DOHH2 (cell line): Measurements from ENCODE around the gene AKAP13.

ENCODE experiments used
- H3F3A ChIP-seq: fragments of 200-600 bp; sonication (generic), shearing (Covaris generic); 2 replicates; pipeline ENCODE4 v1.6.0; 2016; ENCODE audit warnings: antibody characterized with exemption, mild to moderate bottlenecking; ENCODE audit not compliant: control insufficient read depth, insufficient read depth
- H3K27ac ChIP-seq: fragments of 200-600 bp; sonication (generic); 2 replicates; pipeline ENCODE4 v1.5.1; 2014; ENCODE audit warnings: low read depth, mild to moderate bottlenecking, low read length, moderate library complexity
- H3K27me3 ChIP-seq: fragments of 200-600 bp; sonication (generic); 2 replicates; pipeline ENCODE4 v1.6.1; 2014; ENCODE audit warnings: mild to moderate bottlenecking, low read length, mixed read lengths; ENCODE audit not compliant: control insufficient read depth
- H3K36me3 ChIP-seq: fragments of 200-600 bp; sonication (generic); 2 replicates; pipeline ENCODE4 v1.6.1; 2014; ENCODE audit warnings: mild to moderate bottlenecking, low read length, moderate library complexity, mixed read lengths; ENCODE audit not compliant: control insufficient read depth
- H3K4me1 ChIP-seq: fragments of 200-600 bp; sonication (generic); 2 replicates; pipeline ENCODE4 v1.6.1; 2014; ENCODE audit warnings: mild to moderate bottlenecking, low read length, mixed read lengths; ENCODE audit not compliant: control insufficient read depth
- H3K4me2 ChIP-seq: fragments of 200-600 bp; sonication (generic); 2 replicates; pipeline ENCODE4 v1.6.0; 2014; ENCODE audit warnings: mild to moderate bottlenecking, low read length, moderate library complexity
- H3K4me3 ChIP-seq: fragments of 200-600 bp; sonication (generic); 2 replicates; pipeline ENCODE4 v1.5.1; 2014; ENCODE audit warnings: mild to moderate bottlenecking, low read length, mixed read lengths
- H3K79me2 ChIP-seq: fragments of 200-600 bp; sonication (generic); 2 replicates; pipeline ENCODE4 v1.6.1; 2014; ENCODE audit warnings: mild to moderate bottlenecking, low read length, mixed read lengths; ENCODE audit not compliant: control insufficient read depth
- H3K9me2 ChIP-seq: fragments of 200-600 bp; sonication (generic); replicated peaks from 2 replicates; pipeline ENCODE4 v1.6.1; 2014; ENCODE audit warnings: mild to moderate bottlenecking, low read length, mixed read lengths; ENCODE audit not compliant: control insufficient read depth
- H3K9me3 ChIP-seq: fragments of 200-600 bp; sonication (generic); 2 replicates; pipeline ENCODE4 v1.6.1; 2014; ENCODE audit warnings: antibody characterized with exemption, low read length, mixed read lengths; ENCODE audit not compliant: control insufficient read depth, insufficient read depth
- H4K20me1 ChIP-seq: fragments of 200-600 bp; sonication (generic); 2 replicates; pipeline ENCODE4 v1.6.0; 2014; ENCODE audit warnings: low read depth, mild to moderate bottlenecking, antibody characterized with exemption, low read length, moderate library complexity; ENCODE audit not compliant: control insufficient read depth, insufficient read depth
- CTCF ChIP-seq: fragments of 200-600 bp; sonication (generic); IDR thresholded peaks from one replicate; pipeline ENCODE4 v1.5.1; 2014; ENCODE audit warnings: antibody characterized with exemption, mild to moderate bottlenecking, low read depth, low read length; ENCODE audit not compliant: poor library complexity, severe bottlenecking
- EZH2phosphoT487 ChIP-seq: fragments of 200-600 bp; sonication (generic); IDR thresholded peaks from 2 replicates; pipeline ENCODE4 v1.6.1; 2017; ENCODE audit warnings: borderline replicate concordance, mild to moderate bottlenecking, antibody characterized with exemption, low read length, moderate library complexity, mixed read lengths

The AKAP13 gene

GRCh38 chr15:85706779-85707518 lies 326.5 kb downstream of the AKAP13 start:
- Histone ChIP-seq H3K4me3 (peak overlapping the region; percentile 71), H3F3A (peaks cover 37% of the 10 kb centered on the region), H3K27me3 (no peaks in the 10 kb centered on the region), H3K9me2 (no peaks in the 10 kb centered on the region), H3K36me3 (peaks cover 78% of the 10 kb centered on the region), H3K4me1 (peaks cover 78% of the 10 kb centered on the region), H3K27ac (peak overlapping the region; percentile 89), H3K9me3 (no peaks in the 10 kb centered on the region), H3K79me2 (peaks cover 71% of the 10 kb centered on the region), H3K4me2 (peak overlapping the region; percentile 88), H4K20me1 (no peaks in the 10 kb centered on the region)
- TF ChIP-seq CTCF (no peak), EZH2phosphoT487 (no peak)

- Histone ChIP-seq H3K4me1 (peaks cover 70% of the 10 kb centered on the region), H3K27ac (peak overlapping the region; percentile 89), H3K27me3 (no peaks in the 10 kb centered on the region), H3K4me3 (peak overlapping the region; percentile 71), H4K20me1 (no peaks in the 10 kb centered on the region), H3K4me2 (peak overlapping the region; percentile 88), H3K79me2 (peaks cover 66% of the 10 kb centered on the region), H3F3A (peaks cover 29% of the 10 kb centered on the region), H3K9me3 (no peaks in the 10 kb centered on the region), H3K9me2 (no peaks in the 10 kb centered on the region), H3K36me3 (peaks cover 79% of the 10 kb centered on the region)
- TF ChIP-seq EZH2phosphoT487 (no peak), CTCF (no peak)
Observed at GRCh38 chr15:85707519-85708338, 327.3 kb downstream of the AKAP13 start.

GRCh38 chr15:85708402-85708941 lies 328.1 kb downstream of the AKAP13 start:
- H3K4me3 ChIP-seq = no peak overlapping the region
- no peak for TF ChIP-seq EZH2phosphoT487
- no peak for TF ChIP-seq CTCF
- no peaks in the 10 kb centered on the region for H3K9me2 ChIP-seq
- H3F3A ChIP-seq = peaks cover 25% of the 10 kb centered on the region
- no peaks in the 10 kb centered on the region for H3K27me3 ChIP-seq
- peaks cover 78% of the 10 kb centered on the region for H3K36me3 ChIP-seq
- no peaks in the 10 kb centered on the region for H4K20me1 ChIP-seq
- peaks cover 63% of the 10 kb centered on the region for H3K4me1 ChIP-seq
- H3K4me2 ChIP-seq = no peak overlapping the region
- peaks cover 58% of the 10 kb centered on the region for H3K79me2 ChIP-seq
- peak overlapping the region; percentile 89 for H3K27ac ChIP-seq
- no peaks in the 10 kb centered on the region for H3K9me3 ChIP-seq
